Brain pericyte (primary cell): ENCODE measurements around the gene ZSCAN9.
A peak's percentile ranks its signal among the peaks of the same experiment; 100 is the strongest.

ENCODE experiments used
- DNase-seq: peaks from one replicate; pipeline ENCODE4 v3.0.0-alpha.2; 2012; ENCODE audit warnings: low read depth, low spot score

The ZSCAN9 gene

DNA sequence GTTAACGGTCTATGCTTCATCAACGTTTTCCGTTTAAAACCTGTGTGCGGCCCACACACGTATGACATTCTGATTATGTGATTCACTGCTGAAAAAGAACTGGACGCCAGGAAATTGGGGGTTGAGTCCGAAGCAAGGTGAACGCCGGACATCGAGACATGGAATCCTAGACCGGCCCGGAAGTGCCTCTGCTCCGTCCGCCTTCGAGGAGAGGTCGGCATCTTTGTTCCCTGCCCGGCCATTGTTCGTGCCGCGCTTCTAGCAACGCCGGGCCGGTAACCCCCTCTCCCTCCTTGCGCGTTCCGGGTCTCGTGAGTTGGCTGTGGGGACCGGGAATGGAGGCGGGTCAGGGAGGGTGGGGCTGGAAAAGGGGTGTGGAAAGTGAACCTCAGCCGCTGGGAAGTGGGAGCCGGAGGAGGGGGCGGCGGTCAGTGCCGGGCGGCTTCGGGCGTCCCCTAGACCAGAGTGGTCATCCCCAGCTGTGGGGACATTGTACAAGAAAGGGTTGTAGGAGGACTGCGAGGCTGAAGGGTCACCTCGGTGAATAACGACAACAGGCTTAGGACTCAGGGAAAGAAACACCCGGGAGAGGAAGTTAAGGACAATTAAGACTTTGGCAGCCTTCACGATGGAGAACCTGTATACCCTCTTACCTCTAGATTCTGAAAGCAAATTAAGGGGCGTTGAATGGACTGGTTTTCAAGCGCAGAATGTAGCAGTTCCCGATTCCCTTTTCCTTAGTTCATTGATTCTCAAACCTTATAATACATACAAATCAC lies at the start of gene ZSCAN9:
TSS of gene ZSCAN9 (plus strand) at position 220 of the 779 bp plus-strand sequence. CDS start 1,810 bp downstream, outside the sequence.
- peak; percentile 46 for DNase-seq

DNA sequence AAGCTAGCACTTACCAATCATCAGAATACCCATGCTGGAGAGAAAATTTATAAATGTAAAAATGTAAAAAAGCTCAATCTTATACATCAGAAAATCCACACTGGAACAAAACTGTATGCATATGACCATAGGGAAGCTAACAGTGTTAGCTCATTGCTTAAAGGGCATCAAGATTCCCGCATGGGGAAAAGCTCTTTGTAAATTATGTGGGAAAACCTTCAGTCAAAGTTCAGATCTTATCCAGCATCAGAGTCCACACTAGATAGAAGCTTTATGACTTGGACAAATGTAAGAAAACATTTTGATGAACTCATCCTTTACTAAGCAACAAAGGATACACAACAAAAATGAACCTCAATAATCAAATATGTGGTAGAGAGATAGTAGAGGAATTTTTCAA lies 48.7 kb upstream of the ZSCAN9 start:
- DNase-seq: no peak

DNA sequence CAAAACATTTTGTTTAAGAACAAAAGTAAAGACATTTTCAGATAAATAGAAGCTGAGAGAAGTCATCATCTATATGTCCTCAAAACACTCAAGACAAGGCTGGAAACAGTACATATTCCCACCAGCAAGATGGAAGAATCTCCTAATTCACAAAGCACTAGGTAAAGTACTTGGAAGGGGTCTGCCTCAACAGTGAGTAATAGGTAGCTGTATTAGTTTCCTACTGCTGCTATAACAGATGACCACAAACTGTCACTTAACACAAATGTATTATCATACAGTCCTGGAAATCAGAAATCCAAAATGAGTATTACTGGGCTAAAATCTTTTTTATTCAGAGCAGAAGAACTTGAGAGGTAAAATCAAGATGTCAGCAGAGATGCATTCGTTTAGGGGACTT lies 42.8 kb upstream of the ZSCAN9 start:
- DNase-seq: no peak

DNA sequence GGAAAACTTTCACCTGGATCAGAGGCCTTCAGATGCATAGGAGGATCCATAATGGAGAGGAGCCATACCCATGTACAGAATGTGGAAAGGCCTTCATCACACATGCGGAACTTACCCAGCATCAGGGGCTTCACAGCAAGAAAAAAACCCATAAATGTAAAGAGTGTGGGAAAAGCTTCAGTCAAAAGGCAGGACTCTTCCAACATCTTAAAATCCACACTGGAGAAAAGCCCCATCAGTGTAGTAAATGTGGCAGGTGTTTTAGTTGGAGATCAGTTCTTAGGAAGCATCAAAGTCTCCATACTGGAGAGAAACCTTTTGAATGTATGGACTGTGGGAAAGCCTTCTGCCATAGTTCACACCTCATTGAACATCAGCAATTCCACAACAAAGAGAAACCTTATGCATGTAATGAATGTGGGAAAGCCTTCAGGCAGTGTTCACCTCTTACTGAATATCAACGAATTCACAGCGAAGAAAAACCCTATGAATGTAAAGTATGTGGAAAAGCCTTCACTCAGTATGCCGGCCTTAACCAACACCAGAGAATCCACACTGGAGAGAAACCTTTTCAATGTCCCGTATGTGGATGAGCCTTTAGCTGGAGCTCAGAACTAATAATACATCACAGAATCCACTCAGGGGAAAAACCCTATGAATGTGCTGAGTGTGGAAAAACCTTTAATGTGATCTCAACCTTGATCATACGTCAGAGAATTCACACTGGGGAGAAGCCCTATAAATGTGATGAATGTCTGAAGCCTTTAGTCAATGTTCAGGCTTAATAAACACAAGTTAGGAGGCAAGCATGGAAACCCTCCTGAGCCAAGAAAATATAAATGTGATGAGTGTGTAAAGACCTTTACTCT lies 36.7 kb upstream of the ZSCAN9 start:
- DNase-seq: no peak

DNA sequence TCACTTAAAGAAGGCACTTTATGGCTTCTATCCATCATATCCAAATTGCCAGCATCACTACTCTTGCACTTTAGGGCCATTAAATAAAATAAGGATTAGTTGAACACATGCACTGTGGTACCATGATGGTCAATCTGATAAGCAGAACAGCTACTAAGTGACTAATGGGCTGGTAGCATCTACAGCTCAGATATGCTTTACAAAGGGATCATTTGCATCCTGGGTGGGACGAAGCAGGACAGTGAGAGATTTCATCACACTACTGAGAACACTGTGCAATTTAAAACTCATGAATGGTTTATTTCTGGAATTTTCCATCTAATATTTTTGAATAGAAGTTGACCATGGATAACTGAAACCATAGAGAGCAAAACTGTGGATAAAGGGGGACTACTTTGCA lies 25.1 kb upstream of the ZSCAN9 start:
- DNase-seq: no peak

DNA sequence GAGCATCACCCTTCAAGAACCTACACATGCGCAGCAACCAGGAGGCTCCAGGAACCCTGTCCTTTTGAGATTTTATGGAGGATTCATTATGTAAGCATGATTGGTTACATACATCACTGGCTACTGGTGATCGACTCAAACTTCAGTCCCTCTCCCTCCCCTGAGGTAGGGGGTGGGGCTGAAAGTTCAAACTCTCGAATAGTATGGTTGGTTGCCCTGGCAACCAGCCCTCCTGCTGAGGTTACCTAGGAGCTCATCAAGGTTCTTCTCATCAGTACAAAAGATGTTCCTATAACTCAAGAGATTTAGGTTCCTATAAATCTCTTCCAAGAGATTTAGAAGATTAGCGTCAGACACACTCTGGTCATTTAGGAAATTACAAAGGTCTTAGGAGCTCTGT lies 21.9 kb upstream of the ZSCAN9 start:
- DNase-seq: no peak

DNA sequence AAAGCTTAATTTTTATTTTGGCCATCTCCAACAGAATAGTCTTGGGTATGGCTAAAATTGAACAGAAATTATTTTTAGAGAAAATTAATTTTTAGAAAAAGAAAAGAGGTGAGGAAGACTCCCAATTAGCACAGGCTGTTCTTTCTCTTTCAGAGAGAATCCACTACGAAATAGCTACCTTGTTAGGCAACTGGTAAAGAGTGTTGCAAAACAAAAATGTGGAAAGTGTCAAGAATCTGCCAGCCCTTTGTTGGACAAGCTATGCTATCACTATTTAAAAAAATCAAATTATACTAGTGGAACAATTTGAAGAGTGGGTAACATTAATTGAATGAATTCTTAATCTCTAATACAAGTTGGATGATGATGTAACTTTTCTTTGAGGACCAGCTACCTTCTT lies 19.2 kb upstream of the ZSCAN9 start:
- DNase-seq: no peak

DNA sequence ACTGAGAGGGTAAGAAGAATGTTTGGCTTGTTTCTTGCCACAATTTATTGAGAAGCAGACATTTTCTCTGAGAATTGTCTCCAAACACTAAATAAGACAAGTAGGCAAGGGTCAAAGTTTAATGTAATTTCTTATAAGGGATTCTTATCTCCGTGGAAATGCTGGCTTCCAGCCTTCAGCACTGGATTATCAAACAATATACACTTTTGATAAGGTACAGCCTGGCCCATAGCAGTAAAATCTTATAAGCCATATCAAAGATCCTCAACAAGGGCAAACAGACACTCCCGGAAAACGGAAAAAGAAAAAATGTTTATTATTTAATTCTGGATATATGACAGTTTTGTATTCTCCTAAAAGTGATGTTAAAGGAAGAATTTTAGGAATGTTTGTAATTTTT lies 18.5 kb upstream of the ZSCAN9 start:
- no peak for DNase-seq

DNA sequence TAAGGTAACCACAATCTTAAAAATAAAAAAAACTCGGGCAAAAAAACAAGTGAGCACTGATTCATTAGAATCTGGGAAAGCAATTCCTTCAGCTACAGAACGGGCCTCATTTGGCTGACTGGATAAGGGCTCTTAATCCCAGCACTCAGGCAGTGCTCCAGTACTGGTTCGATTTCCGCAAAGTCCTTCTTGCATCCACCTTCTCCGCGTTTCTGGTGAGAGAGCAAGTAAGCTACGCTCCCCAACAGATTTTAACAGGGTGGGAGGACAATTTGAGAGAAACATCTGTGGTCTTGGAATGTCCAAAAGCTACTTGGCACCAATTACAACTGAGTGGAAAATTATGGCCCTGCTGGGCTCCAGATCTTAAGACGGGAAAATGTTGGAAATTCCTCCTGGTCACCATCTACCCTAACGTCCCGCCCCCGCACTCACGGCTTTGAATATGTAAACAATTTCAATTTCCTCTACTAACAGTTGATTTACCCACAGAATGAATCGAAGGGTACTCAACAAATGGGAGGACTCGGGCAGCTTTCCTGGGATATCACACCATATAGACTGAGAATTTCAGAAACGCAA lies 18.1 kb upstream of the ZSCAN9 start:
- no peak for DNase-seq

DNA sequence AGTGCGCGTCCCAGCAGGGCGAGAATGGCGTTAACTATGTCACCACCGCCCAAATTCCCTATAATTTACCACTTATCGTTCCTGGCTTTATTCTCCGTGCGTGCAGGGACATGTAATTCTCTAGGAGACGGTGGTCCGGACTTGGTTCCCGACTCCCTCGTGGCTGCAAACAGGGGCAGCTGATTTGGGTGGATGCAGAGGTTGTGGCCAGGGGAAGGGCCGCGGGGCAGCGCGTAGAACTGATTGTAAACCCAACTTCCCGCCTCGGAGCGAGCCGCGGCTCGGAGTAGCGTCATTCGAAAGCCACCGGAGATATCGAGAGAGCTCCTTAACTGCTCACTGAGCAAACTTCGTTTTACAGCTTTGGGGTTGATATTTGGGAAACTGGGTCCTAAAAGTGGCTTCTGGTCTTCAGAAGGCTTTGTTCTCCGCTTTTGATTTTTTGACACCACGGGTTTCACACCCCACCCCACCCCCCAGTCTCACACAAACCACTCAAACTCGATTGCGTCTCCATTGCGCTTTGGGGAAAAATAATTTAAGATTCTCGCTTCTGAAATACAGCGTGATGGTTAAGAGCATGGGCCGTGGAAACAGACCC lies 17.5 kb upstream of the ZSCAN9 start:
- DNase-seq: no peak

DNA sequence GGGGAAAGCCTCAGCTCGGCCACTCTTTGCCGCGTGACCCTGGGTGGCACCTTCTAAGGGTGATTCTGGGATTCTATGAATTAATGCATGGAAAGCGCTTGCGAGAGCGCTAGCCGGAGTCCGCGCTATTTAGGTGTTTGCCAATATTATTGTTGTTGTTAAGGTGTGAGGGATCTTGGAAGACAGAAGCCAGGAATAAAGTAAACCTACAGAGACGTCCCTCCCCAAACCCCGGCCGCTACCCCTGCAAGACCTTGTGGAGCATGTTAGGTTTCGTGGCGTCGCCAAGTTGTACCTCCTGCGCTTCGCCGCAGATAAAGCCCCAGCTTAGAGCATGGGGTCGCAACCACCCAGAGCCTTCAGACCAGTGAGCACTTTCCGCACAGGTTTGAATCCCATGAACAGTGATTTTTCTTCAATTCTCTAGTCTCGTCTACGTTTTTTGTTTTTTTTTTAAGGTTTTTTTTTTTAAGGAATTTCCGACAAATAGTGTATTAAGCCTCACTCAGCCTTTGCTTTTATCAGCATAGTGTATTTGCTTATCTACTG lies 16.9 kb upstream of the ZSCAN9 start:
- no peak for DNase-seq

DNA sequence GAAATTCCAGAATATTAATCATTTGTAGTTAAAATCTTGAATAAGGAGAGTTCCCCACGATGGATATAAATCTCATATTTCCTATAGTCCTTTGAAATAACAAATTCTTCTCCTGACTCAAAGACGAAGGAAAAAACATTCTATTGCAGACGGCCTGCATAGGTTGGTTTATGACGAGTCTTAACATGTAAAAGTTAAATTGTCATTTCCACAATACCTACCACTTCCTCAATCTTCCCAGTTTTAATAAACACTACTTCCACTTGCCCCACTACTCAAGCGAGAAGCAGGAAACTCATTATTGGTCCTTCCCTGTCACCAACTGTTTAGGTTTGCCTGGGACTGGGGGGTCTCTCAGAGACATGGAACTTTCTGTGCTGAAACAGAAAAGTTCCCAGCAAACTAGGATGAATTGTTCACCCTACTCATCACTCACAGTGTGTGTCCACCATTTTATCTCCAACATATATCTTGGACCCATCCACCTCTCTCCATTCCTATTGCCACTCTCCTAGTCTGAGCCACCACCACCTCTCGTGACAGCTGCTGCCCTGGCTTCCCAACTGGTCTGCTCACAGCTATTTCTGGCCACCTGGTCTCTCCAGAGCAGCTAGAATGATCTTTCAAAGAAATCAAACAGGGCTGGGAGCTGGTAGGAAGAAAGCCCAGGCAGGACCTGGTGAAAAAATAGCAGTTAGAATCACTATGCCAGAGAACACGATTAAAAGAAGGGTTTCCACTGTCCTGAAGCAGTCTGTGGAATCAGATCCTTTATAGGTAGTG lies 15.1 kb upstream of the ZSCAN9 start:
- no peak for DNase-seq

DNA sequence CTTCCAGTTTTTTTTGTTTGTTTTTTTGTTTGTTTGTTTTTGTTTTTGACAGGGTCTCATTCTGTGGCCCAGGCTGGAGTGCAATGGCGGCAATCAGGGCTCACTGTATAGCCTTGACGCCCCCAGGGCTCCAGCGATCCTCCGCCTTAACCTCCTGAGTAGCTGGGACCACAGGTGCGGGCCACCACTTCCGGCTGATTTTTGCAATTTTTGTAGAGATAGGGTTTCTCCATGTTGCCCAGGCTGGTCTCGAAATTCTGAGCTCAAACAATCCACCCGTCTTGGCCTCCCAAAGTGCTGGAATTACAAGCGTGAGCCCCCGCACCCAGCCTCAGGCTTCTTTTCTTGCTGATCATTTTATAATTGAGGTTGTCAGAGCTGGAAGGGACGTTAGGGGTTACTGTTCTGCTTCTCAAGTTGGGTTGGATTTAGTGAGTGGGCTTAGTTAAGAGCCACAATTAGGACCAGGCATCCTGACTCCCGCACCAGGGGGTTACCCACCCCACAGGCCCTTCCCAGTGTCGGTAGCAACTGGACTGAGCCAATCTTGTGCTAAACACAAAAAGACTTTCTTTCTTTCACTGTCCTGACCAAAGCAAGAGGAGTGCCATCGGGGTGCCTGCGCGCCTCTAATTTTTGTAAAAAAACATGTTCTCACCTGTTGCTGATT lies 13.1 kb upstream of the ZSCAN9 start:
- DNase-seq: no peak

DNA sequence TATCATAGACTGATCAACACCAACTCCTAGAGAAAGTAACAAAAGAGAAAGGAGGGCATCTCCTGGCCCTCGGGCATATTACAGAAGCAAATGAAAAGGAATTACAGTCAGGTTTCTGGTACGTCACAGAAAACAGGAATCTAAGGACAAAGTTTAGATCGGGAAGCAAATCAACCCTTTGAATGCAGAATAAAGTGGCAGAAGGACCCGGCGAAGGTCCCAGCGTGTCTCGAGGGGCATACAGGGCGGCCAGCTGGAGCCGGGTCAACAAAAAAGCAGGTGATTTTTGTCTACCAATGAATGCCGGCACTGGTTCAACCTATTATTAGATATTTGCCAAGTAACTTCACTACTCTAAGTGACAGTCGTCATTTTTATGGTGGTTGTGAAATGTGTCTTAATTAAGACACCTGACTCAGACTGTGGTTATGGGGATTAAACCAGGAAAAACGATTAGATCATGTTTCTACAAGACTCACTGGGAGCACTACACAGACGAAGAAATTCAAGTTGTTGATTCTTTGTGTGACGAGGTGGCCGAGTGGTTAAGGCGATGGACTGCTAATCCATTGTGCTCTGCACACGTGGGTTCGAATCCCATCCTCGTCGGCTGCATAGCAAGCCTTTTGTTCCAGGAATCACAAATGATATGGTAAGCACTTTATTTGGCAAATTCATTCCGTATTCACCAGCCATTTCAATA lies 12.4 kb upstream of the ZSCAN9 start:
- no peak for DNase-seq

DNA sequence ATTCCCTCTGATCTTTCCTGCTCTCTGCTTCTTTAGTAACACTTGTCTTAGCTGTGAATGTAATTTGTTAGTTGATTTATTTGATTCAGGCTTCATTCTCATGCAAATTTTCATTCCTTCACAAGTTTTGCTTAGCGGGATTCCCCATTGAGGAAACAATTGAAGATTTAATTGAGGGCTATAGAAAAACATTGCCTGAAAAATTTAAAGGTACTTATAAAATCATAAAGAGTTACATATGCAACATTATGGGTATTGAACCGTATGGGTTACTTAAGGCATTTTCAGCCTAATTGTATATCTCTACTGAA lies 11.9 kb upstream of the ZSCAN9 start:
- no peak for DNase-seq

DNA sequence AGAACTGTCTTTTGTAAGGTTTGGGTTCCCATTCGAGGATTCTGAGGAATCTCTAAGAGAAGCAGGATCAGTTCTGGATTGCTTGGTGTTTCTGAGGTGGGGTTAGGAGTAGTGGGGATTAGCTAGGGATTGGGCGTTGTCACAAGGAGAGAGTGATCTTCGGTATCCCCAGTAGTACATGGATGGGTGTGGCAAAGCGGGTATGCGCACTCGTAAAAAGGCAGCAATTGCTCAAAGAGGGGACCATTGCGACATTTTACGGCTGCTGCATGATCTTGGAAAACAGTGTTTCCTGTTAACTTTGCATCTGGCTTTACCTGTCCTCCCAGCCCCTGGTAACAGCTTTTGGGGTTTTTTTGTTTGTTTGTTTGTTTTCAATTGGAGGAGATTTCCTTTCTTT lies 9.7 kb upstream of the ZSCAN9 start:
- no peak for DNase-seq

DNA sequence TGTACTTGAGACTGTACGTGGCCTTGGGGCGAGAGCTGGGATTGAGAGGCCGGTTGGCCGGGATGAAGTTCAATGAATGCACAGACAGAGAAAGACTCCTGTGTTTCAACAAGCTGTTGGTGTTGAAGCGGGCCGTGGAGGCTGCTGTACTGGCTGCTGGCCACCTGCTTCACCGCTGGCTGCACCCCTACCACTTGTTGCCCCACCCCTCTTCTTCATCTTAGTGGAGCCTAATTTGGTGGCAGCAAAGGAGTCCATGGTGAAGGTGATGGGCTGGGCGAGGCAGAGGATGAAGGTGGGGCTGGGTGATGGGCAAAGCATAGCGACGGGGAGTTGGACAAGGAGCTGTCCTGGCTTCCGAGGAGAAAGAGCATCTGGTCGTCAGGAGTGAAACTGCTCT lies 7.2 kb upstream of the ZSCAN9 start:
- DNase-seq: no peak

DNA sequence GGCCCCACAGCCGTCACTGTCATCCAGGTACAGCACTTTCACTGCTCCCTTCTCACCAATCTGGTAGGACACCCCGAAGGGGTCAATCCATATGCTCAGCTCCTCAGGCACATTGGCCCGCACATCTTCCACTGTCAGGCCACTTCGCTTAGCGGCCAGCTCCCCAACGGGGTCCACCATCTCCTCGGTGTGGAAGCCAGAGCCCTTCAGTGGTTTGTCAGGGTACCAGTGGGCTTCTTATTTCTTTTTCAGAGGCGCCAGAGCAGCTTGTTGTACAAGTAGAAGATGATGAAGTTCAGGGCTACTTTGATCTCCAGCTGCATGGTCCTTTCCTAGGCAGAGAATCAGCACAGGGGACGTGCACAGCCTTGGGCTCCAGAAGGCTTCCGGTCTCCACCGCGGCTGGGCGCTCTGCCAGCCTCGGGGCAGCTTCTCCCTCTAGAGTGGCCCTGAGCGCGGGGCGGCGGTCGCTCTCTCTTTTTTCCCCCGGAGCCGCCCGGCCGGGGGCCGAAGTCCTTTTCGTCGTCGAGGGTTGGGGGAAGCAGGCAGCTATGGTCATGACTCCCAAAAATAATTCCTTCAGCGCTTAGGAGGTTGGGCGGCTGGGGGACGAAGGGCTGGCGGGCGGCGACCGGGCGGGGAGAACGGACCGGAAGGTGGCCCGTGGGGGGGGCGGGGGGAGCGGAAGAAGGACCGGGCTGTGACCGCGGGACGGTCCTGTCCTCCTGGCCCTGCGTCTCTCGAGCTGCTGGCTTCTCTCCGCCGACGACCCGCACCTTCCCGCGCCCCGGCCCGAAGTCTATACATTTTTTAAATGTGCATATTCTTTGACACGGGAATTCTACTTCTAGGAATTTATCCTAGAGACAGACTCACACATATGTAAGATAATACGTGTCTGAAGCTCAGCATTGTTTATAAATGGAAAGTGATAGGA lies 6.5 kb upstream of the ZSCAN9 start:
- DNase-seq: no peak
